Measurements from ENCODE around the gene UVSSA.
"Not testable (repeated sequence)": the region's sequence is repeated elsewhere in the genome, so short reads cannot be mapped to it uniquely, and the experiment has no call there.

Gene UVSSA

DNA sequence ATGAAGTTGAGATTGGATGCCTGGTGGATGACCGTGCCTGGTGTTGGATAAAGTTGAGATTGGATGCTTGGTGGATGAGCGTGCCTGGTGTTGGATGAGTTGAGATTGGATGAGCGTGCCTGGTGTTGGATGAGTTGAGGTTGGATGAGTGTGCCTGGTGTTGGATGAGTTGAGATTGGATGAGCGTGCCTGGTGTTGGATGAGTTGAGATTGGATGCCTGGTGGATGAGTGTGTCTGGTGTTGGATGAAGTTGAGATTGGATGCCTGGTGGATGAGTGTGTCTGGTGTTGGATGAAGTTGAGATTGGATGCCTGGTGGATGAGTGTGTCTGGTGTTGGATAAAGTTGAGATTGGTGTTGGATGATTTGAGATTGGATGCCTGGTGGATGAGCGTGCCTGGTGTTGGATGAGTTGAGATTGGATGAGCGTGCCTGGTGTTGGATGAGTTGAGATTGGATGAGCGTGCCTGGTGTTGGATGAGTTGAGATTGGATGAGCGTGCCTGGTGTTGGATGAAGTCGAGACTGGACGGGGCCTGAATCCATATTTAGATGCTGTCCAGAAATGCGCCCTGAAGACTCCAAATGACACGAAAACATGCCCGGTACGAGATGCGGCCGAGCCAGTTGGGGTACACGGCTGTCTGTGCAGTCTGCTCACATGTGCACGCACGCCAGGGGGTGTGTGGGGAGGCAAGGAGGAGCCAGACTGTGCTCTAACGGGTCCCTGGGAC lies 22.4 kb upstream of the UVSSA start:
- DNase-seq, H3K27me3 Mint-ChIP-seq, ATAC-seq, H3K4me3 Mint-ChIP-seq, H3K27ac Mint-ChIP-seq, H3K9me3 Mint-ChIP-seq, H3K4me1 Mint-ChIP-seq: not testable (repeated sequence)
- H3K36me3 Mint-ChIP-seq (ENCODE audit: low read depth): peaks cover 13% of the 10 kb centered on the region

GRCh38 chr4:1325176-1325480 lies 21.9 kb upstream of the UVSSA start:
- DNase-seq (no peak), ATAC-seq (no peak)
- Mint-ChIP-seq H3K36me3 (ENCODE audit: low read depth) (peaks cover 13% of the 10 kb centered on the region), H3K4me3 (no peak overlapping the region), H3K4me1 (peaks cover 11% of the 10 kb centered on the region), H3K27me3 (no peaks in the 10 kb centered on the region), H3K9me3 (no peaks in the 10 kb centered on the region), H3K27ac (no peak overlapping the region)

DNA sequence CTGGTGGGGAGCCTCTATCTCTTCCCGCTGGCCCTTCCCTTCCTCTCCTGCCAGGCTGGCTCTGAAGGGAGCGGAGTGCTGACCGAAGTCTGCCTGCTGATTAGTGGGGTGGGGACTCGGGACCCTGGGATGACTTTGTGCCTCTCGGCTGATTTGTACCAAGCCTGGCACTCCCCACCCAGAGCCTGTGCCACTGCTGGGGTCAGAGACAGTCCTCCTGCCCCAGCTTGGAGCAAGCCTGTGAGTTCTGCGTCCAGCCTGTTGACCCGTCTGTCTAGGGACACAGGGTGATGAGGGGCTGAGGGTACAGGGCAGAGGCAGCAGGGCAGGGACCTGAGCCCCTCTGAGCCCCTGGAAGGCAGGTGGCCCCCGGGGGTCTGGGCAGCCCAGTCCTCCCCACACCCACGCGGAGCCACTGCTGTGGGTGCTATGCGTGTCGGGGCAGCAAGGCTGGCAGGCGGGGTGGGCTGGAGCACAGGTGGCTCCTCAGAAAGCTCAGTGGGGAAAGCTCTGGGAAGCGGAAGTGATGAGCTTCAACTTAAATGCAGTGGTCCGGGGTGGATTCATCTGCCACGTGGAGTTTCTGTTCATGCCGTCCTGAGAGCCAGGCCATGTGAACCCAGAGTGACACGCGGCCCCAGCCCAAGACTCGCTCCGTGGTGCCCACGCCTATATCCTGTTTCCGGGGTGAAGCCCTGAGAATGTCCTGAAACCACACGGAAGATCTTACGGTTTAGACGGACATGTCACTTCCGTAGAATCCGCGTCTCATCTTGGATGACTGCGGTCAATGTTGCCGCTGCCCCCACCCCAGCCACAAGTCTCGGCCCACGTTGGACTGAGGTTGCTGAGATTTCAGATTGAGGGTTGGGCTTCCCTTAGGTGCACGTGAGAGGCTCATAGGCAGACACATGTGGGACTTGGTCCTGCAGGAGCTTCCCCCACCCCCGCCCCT lies 21.1 kb upstream of the UVSSA start:
- H3K9me3 Mint-ChIP-seq: no peaks in the 10 kb centered on the region
- H3K4me3 Mint-ChIP-seq: no peak overlapping the region
- H3K36me3 Mint-ChIP-seq (ENCODE audit: low read depth): peaks cover 18% of the 10 kb centered on the region
- H3K4me1 Mint-ChIP-seq: peaks cover 19% of the 10 kb centered on the region
- H3K27me3 Mint-ChIP-seq: no peaks in the 10 kb centered on the region
- H3K27ac Mint-ChIP-seq: no peak overlapping the region
- DNase-seq (no peak), ATAC-seq (no peak)

- Mint-ChIP-seq H3K9me3 (no peaks in the 10 kb centered on the region), H3K27me3 (no peaks in the 10 kb centered on the region), H3K4me1 (peaks cover 26% of the 10 kb centered on the region), H3K36me3 (ENCODE audit: low read depth) (peaks cover 15% of the 10 kb centered on the region), H3K4me3 (no peak overlapping the region), H3K27ac (no peak overlapping the region)
- no peak for DNase-seq
- no peak for ATAC-seq
Measured at GRCh38 chr4:1326751-1327525, 20.1 kb upstream of the UVSSA start.

DNA sequence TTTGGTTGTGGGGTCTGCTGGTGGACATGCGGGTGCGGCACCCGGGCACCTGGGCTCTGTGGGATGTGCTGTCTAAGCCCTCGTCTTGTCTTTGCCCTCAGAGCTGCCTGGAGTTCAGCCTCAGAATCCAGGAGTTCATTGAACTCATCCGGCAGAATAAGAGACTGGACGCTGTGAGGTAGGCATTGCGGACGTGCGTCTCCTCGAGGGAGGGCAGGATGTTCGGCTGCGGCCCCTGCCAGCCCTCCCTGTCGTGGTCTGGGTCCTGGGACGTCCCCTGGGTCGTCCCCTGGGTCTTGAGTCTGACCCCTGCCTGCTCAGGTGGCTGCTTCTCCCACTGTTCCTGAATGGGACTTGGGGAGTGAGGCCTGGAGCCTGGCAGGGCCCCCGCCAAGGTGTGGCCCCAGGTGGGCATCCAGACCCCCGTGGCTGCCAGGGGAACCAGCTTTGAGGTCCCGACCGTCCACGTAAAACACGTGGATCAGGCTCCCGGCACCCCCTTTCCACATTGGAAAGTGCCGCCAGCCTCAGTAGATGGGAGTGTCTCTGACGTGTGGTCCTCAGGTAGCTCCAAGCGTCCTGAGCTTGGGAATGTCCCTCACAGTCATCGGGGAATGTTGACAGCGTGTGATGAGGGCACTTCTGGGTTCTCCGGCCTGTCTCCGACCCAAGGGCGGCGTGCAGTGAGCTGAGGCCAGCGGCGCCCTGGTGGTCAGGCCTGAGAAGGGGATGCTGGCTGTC lies 19.3 kb upstream of the UVSSA start:
- Mint-ChIP-seq H3K4me3 (no peak overlapping the region), H3K4me1 (peaks cover 28% of the 10 kb centered on the region), H3K9me3 (no peaks in the 10 kb centered on the region), H3K36me3 (ENCODE audit: low read depth) (peaks cover 19% of the 10 kb centered on the region), H3K27ac (no peak overlapping the region), H3K27me3 (no peaks in the 10 kb centered on the region)
- ATAC-seq (no peak), DNase-seq (no peak)

- no peaks in the 10 kb centered on the region for H3K27me3 Mint-ChIP-seq
- ATAC-seq (no peak), DNase-seq (no peak)
- H3K4me3 Mint-ChIP-seq: no peak overlapping the region
- H3K36me3 Mint-ChIP-seq (ENCODE audit: low read depth): peaks cover 21% of the 10 kb centered on the region
- no peaks in the 10 kb centered on the region for H3K9me3 Mint-ChIP-seq
- peaks cover 28% of the 10 kb centered on the region for H3K4me1 Mint-ChIP-seq
- H3K27ac Mint-ChIP-seq: no peak overlapping the region
Measured at GRCh38 chr4:1328267-1329155, 18.5 kb upstream of the UVSSA start.

DNA sequence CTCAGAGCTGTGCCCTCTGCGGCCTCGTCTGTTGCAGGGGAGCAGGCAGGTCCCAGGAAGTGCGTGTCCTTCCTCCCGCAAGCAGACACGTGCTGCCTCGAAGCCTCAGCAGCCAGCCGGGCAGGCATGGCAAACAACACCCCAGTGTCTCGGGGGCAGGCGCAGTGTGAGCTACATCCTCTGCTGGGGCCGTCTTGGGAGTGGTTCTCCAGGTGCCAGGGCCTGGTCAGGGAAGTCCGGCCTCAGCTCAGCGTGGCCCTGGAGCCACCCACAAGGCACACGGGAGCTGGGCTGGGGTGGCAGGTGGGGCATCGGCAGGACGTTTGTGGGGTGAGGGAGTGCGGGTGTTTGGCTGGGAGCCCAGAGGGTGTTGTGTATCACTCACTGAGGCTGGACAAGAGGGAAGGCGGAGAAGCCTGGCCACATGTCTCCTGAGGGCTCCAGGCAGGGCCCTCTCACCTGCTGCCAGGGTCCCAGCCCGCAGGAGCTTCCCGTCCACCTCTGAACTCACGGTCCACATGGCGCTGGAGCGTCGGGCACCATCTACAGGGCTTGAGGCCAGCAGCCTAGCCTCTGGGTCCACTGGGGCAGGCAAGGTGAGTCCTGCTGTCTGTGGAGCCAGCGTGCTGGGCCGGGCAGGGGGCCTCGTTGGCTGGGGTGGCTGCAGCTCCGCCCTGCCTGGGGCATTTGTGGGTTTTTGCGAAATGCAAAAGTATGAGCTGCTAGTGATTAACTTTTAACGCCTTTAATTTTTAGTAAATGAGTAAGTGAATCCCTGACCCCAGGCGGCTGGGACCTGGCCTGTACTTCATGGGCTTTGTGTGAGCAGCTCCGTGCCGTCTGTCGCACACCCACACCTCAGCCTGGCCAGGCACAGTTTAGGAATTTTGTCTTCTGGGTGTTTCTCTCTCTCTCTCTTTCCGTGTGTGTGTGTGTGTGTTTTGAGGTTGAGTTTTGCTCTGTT lies 17.3 kb upstream of the UVSSA start:
- ATAC-seq: no peak
- no peak for DNase-seq
- H3K27ac Mint-ChIP-seq: peak overlapping the region; percentile 78
- H3K36me3 Mint-ChIP-seq (ENCODE audit: low read depth): peaks cover 27% of the 10 kb centered on the region
- H3K9me3 Mint-ChIP-seq: no peaks in the 10 kb centered on the region
- peak overlapping the region; percentile 16 for H3K4me3 Mint-ChIP-seq
- H3K4me1 Mint-ChIP-seq: peaks cover 34% of the 10 kb centered on the region
- H3K27me3 Mint-ChIP-seq: no peaks in the 10 kb centered on the region

- Mint-ChIP-seq H3K27ac (peak overlapping the region; percentile 78), H3K36me3 (ENCODE audit: low read depth) (peaks cover 33% of the 10 kb centered on the region), H3K4me3 (peak overlapping the region; percentile 16), H3K4me1 (peaks cover 40% of the 10 kb centered on the region), H3K9me3 (peaks cover 3% of the 10 kb centered on the region), H3K27me3 (no peaks in the 10 kb centered on the region)
- peak; percentile 59 for DNase-seq
- peak; percentile 85 for ATAC-seq
Measured at GRCh38 chr4:1330761-1331590, 16.0 kb upstream of the UVSSA start.

GRCh38 chr4:1331591-1332353 lies 15.2 kb upstream of the UVSSA start:
- H3K4me1 Mint-ChIP-seq: peaks cover 48% of the 10 kb centered on the region
- H3K9me3 Mint-ChIP-seq: peaks cover 3% of the 10 kb centered on the region
- H3K36me3 Mint-ChIP-seq (ENCODE audit: low read depth): peaks cover 39% of the 10 kb centered on the region
- ATAC-seq (no peak), DNase-seq (no peak)
- H3K4me3 Mint-ChIP-seq: no peak overlapping the region
- no peaks in the 10 kb centered on the region for H3K27me3 Mint-ChIP-seq
- no peak overlapping the region for H3K27ac Mint-ChIP-seq

- no peak overlapping the region for H3K27ac Mint-ChIP-seq
- peaks cover 57% of the 10 kb centered on the region for H3K4me1 Mint-ChIP-seq
- peaks cover 48% of the 10 kb centered on the region for H3K36me3 Mint-ChIP-seq (ENCODE audit: low read depth)
- ATAC-seq: no peak
- DNase-seq: no peak
- peaks cover 3% of the 10 kb centered on the region for H3K9me3 Mint-ChIP-seq
- no peak overlapping the region for H3K4me3 Mint-ChIP-seq
- no peaks in the 10 kb centered on the region for H3K27me3 Mint-ChIP-seq
Measured at GRCh38 chr4:1332686-1333085, 14.3 kb upstream of the UVSSA start.

DNA sequence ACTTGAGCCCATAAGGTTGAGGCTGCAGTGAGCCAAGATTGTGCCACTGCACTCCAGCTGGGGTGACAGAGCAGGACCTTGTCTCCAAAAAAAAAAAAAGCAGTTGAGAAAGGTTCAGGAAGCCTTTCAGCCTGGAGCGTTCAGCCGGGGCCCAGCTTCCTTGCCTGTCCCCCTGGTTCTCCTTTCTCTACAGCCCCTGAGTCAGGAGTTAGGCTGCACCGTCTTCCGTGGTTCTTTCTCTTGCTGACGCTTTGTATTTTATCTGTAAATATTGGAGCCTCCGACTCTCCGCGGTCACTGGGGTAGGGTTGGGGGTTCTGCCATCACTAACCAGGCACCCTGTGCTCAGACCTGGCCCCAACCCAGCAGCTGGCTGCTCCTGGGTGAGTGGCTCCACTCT lies 13.8 kb upstream of the UVSSA start:
- no peak for DNase-seq
- Mint-ChIP-seq H3K9me3 (peaks cover 3% of the 10 kb centered on the region), H3K27ac (no peak overlapping the region), H3K4me3 (no peak overlapping the region), H3K36me3 (ENCODE audit: low read depth) (peaks cover 51% of the 10 kb centered on the region), H3K4me1 (peaks cover 61% of the 10 kb centered on the region), H3K27me3 (no peaks in the 10 kb centered on the region)
- ATAC-seq: no peak

Measured in activated naive CD8-positive, alpha-beta T cell treated with anti-CD3 and anti-CD28 coated beads, Interleukin-2, amount 50 U/mL, for 24 hours (primary cell).